A549 (cell line): ENCODE measurements around the gene MARF1. TPM values are rescaled to one million over a fixed set of nuclear protein-coding genes. Genes with fewer than 3 reads are reported as not detected.

Experiments used
- ATAC-seq, 2 experiments: fragments of 200-7000 bp in 1 of 2; fragments of >200 bp in 1 of 2; cut with Nextera tagmentation in 1 of 2; cut with Tn5 transposase in 1 of 2; 3 replicates each; pipeline versions ENCODE4 v1.8.0 to v1.9.1; 2018 to 2020; ENCODE audit warnings: mild to moderate bottlenecking in 1 of 2, moderate library complexity in 1 of 2
- CTCF ChIA-PET: fragments of 300-600 bp; sonication (Branson Sonifier 250); formaldehyde crosslinking; extraction: SDS; loops from one replicate; lab custom pipeline; 2021; ENCODE audit warnings: antibody characterized with exemption, inconsistent platforms; lab: Yijun Ruan, JAX
- POLR2A ChIA-PET: fragments of 350-600 bp; formaldehyde crosslinking; extraction: SDS; loops from one replicate; lab custom pipeline; 2021; ENCODE audit warnings: antibody characterized with exemption, inconsistent platforms; lab: Yijun Ruan, JAX
- DNase-seq, 2 experiments: peaks; one replicate each; pipeline versions ENCODE4 v3.0.0 to v3.0.0-alpha.2; 2011 to 2016; ENCODE audit warnings: low read depth in 1 of 2, low spot score in 1 of 2
- FAIRE-seq: peaks from 2 replicates; lab custom pipeline; 2011; peaks lifted over from hg19 to GRCh38; lab: Jason Lieb, UNC
- H3K27ac ChIP-seq, 2 experiments: fragments of >200 bp; sonication (Bioruptor Twin); formaldehyde crosslinking; 3 replicates each; pipeline ENCODE4 v1.5.1; 2016 to 2017
- H3K4me1 ChIP-seq: fragments of >200 bp; sonication (Bioruptor Twin); formaldehyde crosslinking; 3 replicates; pipeline ENCODE4 v1.6.1; 2016
- H3K4me2 ChIP-seq: fragments of >200 bp; sonication (Bioruptor Twin); formaldehyde crosslinking; 3 replicates; pipeline ENCODE4 v1.6.1; 2016
- H3K4me3 ChIP-seq: fragments of >200 bp; sonication (Bioruptor Twin); formaldehyde crosslinking; 3 replicates; pipeline ENCODE4 v1.5.1; 2016
- H3K9me3 ChIP-seq: fragments of >200 bp; sonication (Bioruptor Twin); formaldehyde crosslinking; 3 replicates; pipeline ENCODE4 v1.6.1; 2016
- ATOH8 ChIP-seq: fragments of 250-450 bp; sonication (Bioruptor Pico); IDR thresholded peaks from 2 replicates; pipeline ENCODE4 v1.5.0; 2020; ENCODE audit warnings: low read depth, mild to moderate bottlenecking, moderate library complexity
- CBX2 ChIP-seq: fragments of 200-600 bp; sonication (generic); IDR thresholded peaks from 2 replicates; pipeline ENCODE4 v1.6.1; 2016; ENCODE audit warnings: low read depth, mild to moderate bottlenecking, borderline replicate concordance
- CBX8 ChIP-seq: fragments of 200-600 bp; sonication (generic); IDR thresholded peaks from 2 replicates; pipeline ENCODE4 v1.6.1; 2016
- CHD2 ChIP-seq: fragments of 150-350 bp; IDR thresholded peaks from 2 replicates; pipeline ENCODE4 v1.6.1; 2014; ENCODE audit warnings: low read length; ENCODE audit not compliant: partially characterized antibody
- CHD4 ChIP-seq: fragments of 200-600 bp; sonication (generic); IDR thresholded peaks from 2 replicates; pipeline ENCODE4 v1.6.1; 2016; ENCODE audit warnings: antibody characterized with exemption, mild to moderate bottlenecking, borderline replicate concordance
- EHF ChIP-seq: fragments of 250-450 bp; sonication (Bioruptor Pico); IDR thresholded peaks from 2 replicates; pipeline ENCODE4 v1.5.0; 2020; ENCODE audit warnings: mild to moderate bottlenecking
- EHMT2 ChIP-seq: fragments of 200-600 bp; sonication (generic); IDR thresholded peaks from 2 replicates; pipeline ENCODE4 v1.6.1; 2016; ENCODE audit warnings: antibody characterized with exemption, low read depth, mild to moderate bottlenecking, moderate library complexity
- ELK1 ChIP-seq: fragments of 150-350 bp; IDR thresholded peaks from 2 replicates; pipeline ENCODE4 v1.6.1; 2014; ENCODE audit warnings: low read depth, mild to moderate bottlenecking, low read length
- FOSL2 ChIP-seq, 2 experiments: fragments of 450-650 bp in 1 of 2; fragments of >200 bp in 1 of 2; sonication (Bioruptor Twin) in 1 of 2; formaldehyde crosslinking; IDR thresholded peaks; 2 replicates each; pipeline versions ENCODE4 v1.5.0 to v1.6.1; 2016 to 2020; ENCODE audit warnings: mild to moderate bottlenecking in 1 of 2, moderate library complexity in 1 of 2
- FOXS1 ChIP-seq: fragments of 250-450 bp; sonication (Bioruptor Pico); IDR thresholded peaks from 2 replicates; pipeline ENCODE4 v1.5.0; 2020; ENCODE audit warnings: mild to moderate bottlenecking, moderate library complexity
- GATA3 ChIP-seq: IDR thresholded peaks from 2 replicates; pipeline ENCODE4 v1.6.1; 2012; ENCODE audit warnings: borderline replicate concordance
- HOXA7 ChIP-seq: fragments of 250-450 bp; sonication (Bioruptor Pico); IDR thresholded peaks from 2 replicates; pipeline ENCODE4 v1.5.0; 2020; ENCODE audit warnings: mild to moderate bottlenecking, moderate library complexity
- HOXB5 ChIP-seq: fragments of 250-450 bp; sonication (Bioruptor Pico); IDR thresholded peaks from 2 replicates; pipeline ENCODE4 v1.5.0; 2020; ENCODE audit warnings: mild to moderate bottlenecking, moderate library complexity
- JUNB ChIP-seq: fragments of >200 bp; sonication (Bioruptor Twin); formaldehyde crosslinking; IDR thresholded peaks from 2 replicates; pipeline ENCODE4 v1.6.1; 2016
- KDM5A ChIP-seq: fragments of 200-600 bp; sonication (generic); IDR thresholded peaks from 2 replicates; pipeline ENCODE4 v1.6.1; 2016; ENCODE audit warnings: antibody characterized with exemption, mild to moderate bottlenecking
- MAFK ChIP-seq: fragments of 450-650 bp; IDR thresholded peaks from 2 replicates; pipeline ENCODE4 v1.6.1; 2014; ENCODE audit not compliant: partially characterized antibody
- MYC ChIP-seq: IDR thresholded peaks from 2 replicates; pipeline ENCODE4 v1.6.1; 2012; ENCODE audit warnings: mild to moderate bottlenecking, inconsistent platforms, low read length, improper control_type of control experiment, borderline replicate concordance
- NFE2L2 ChIP-seq: fragments of 150-350 bp; conservative IDR thresholded peaks from 2 replicates; pipeline ENCODE4 v1.6.1; 2014; ENCODE audit warnings: low read length
- NR3C1 ChIP-seq: fragments of >200 bp; sonication (Bioruptor Twin); formaldehyde crosslinking; IDR thresholded peaks from 3 replicates; pipeline ENCODE4 v1.6.1; 2017
- POLR2AphosphoS2 ChIP-seq: conservative IDR thresholded peaks from 2 replicates; pipeline ENCODE4 v1.6.1; 2012; ENCODE audit warnings: low read length, improper control_type of control experiment, inconsistent platforms
- RAD21 ChIP-seq, 2 experiments: fragments of >200 bp in 1 of 2; sonication (Bioruptor Twin) in 1 of 2; formaldehyde crosslinking in 1 of 2; IDR thresholded peaks in 1 of 2; conservative IDR thresholded peaks in 1 of 2; 2 replicates in 1 of 2; 3 replicates in 1 of 2; pipeline ENCODE4 v1.6.1; 2012 to 2018; ENCODE audit warnings: inconsistent platforms in 1 of 2
- ZFP36 ChIP-seq: fragments of 450-650 bp; IDR thresholded peaks from 2 replicates; pipeline ENCODE4 v1.6.1; 2014; ENCODE audit warnings: borderline replicate concordance; ENCODE audit not compliant: partially characterized antibody
- ZSCAN20 ChIP-seq: fragments of 250-450 bp; sonication (Bioruptor Pico); IDR thresholded peaks from 2 replicates; pipeline ENCODE4 v1.8.0; 2022; ENCODE audit warnings: mild to moderate bottlenecking, moderate library complexity
- WGBS: methylation state at CpG from one replicate; pipeline ENCODE4 v1.1.6; 2017; ENCODE audit errors: missing lambda C conversion rate; 5-methylcytosine and 5-hydroxymethylcytosine counted together
- polyA plus RNA-seq, 4 experiments: library from polyadenylated mRNA; depleted of rRNA in 3 of 4; stranded (reverse); fragments of >200 nt; fragmentation: RNase III in 1 of 4; extraction: RNeasy Plus Mini Kit Qiagen cat#74134 plus additional on column Dnase treatment in 1 of 4; gene quantifications; 2 replicates in 3 of 4; 3 replicates in 1 of 4; pipeline ENCODE4 v1.2.3, GENCODE V29; 2011 to 2017
- TF ChIP-seq, protein P1 (sequence below): fragments of 450-650 bp; IDR thresholded peaks from 2 replicates; pipeline ENCODE4 v1.6.1; 2014; ENCODE audit warnings: antibody characterized with exemption
- TF ChIP-seq, protein P2 (sequence below): fragments of >200 bp; sonication (Bioruptor Twin); formaldehyde crosslinking; IDR thresholded peaks from 2 replicates; pipeline ENCODE4 v1.6.1; 2016

The MARF1 gene
- polyA plus RNA-seq, 2 of the 4 experiments (the other 2 are of a cell fraction): 11.6 to 28.2 TPM

DNA sequence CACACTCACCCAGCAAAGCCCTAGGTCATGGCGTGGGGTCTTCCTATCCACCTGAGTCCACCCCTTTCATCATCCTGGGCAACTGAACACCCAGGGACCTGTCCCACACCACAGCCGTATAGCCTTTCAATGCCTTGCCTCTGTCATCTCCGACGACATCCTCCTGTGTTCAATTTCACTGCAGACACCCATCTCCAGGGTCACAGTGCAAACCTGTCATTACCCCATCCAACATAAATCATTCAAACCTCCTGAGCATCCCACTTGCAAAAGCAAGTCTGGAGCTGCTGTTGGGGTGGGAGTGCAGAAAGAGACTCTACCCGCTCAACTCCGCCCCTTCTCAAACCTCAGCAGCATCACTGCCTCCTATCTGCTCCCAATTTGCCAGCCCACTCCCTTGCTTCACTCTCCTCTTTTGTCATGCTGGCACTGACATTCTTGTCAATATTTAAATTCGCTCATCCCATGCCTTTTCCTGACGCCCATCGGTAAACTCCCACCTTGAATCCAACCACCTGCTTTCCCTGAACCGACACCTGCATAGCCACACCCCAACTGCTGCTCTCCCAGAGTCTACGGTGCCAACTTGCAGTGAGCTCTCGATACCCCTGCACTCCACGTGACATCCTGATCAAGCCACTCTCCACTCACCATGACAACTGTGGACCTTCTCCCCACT lies 37.0 kb downstream of the MARF1 start:
- Histone ChIP-seq H3K4me3 (no peak overlapping the region), H3K27ac (no peak overlapping the region), H3K4me1 (no peaks in the 10 kb centered on the region), H3K9me3 (no peaks in the 10 kb centered on the region), H3K4me2 (no peak overlapping the region)
- ChIA-PET POLR2A (no interaction called here), CTCF (interaction anchor here (2.5 kb wide), 1 partner anchor 55 kb away, joined by 6 read pairs; no protein-coding TSS in a partner anchor)
- FAIRE-seq (no peak), DNase-seq (no peak), ATAC-seq (no peak)
- TF ChIP-seq, protein P1, sequence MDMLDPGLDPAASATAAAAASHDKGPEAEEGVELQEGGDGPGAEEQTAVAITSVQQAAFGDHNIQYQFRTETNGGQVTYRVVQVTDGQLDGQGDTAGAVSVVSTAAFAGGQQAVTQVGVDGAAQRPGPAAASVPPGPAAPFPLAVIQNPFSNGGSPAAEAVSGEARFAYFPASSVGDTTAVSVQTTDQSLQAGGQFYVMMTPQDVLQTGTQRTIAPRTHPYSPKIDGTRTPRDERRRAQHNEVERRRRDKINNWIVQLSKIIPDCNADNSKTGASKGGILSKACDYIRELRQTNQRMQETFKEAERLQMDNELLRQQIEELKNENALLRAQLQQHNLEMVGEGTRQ: no peak
- no peak for TF ChIP-seq CHD4
- no peak for TF ChIP-seq ZFP36
- 94% methylated on average over 13 of the region's 13 CpGs for WGBS

GRCh38 chr16:15604460-15605440 lies 38.2 kb downstream of the MARF1 start:
- Histone ChIP-seq H3K4me3 (no peak overlapping the region), H3K9me3 (no peaks in the 10 kb centered on the region), H3K4me2 (no peak overlapping the region), H3K4me1 (no peaks in the 10 kb centered on the region), H3K27ac (no peak overlapping the region; a peak in 1 of 6 replicates)
- ATAC-seq: no peak
- CTCF ChIA-PET: interaction anchor here (2.5 kb wide), 1 partner anchor 54 kb away, joined by 6 read pairs; no protein-coding TSS in a partner anchor
- FAIRE-seq: no peak
- TF ChIP-seq POLR2AphosphoS2 (no peak), HOXB5 (CRISPR knock-in tag) (no peak), FOSL2 (IDR thresholded peaks at IDR 0.05) (no peak), FOSL2 (CRISPR knock-in tag; IDR thresholded peaks at IDR 0.05) (no peak), CBX2 (no peak), CHD2 (no peak), RAD21 (conservative IDR thresholded peaks at IDR 0.05 in 1 of 2, IDR thresholded peaks at IDR 0.05 in 1 of 2) (no peak), MYC (no peak), HOXA7 (CRISPR knock-in tag) (no peak)
- WGBS: 95% methylated on average over 13 of the region's 14 CpGs
- no peak for DNase-seq
- POLR2A ChIA-PET: no interaction called here

DNA sequence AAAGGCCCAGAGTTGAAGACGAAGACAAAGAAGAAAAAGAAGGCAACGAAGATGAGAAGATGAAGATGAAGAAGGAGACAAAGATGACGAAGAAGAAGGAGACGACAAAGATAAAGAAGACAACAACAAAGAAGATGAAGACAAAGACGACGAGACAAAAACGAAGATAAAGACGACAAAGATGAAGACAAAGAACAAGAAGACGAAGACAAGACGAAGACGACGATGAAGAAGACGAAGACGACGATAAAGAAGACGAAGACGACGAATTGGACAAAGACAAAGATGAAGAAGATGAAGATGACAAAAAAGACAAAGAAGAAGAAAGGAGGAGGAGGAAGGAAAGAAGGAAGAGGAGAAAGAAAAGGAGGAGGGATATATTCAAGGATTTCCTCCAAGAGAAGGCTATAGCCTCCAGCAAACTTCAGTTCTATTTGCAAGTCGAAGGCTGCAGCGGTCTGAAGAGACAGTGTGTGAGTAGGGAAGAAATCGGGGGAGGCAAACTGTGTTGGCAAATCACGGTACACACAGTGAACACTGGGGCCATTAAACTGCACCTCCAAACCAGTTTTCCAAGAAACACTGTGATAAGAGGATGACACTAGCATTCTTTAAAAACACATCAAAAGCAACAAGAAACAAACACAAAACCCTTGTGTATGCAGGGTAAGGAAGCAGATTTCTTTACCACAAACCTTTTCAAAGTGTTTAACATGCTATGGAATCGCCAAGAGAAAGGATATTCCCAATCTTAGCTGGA lies 40.5 kb downstream of the MARF1 start:
- no peak for ATAC-seq
- no peak for TF ChIP-seq FOXS1 (CRISPR knock-in tag)
- no peak for TF ChIP-seq FOSL2 (IDR thresholded peaks at IDR 0.05)
- no peak for TF ChIP-seq FOSL2 (CRISPR knock-in tag; IDR thresholded peaks at IDR 0.05)
- TF ChIP-seq ELK1: no peak
- TF ChIP-seq MAFK: no peak
- TF ChIP-seq ZFP36: no peak
- no peak for TF ChIP-seq CHD2
- no peak for TF ChIP-seq NFE2L2
- no peak for TF ChIP-seq ZSCAN20 (CRISPR knock-in tag)
- TF ChIP-seq GATA3: no peak
- no peak for TF ChIP-seq CBX8
- no peak for TF ChIP-seq KDM5A
- TF ChIP-seq EHF: no peak
- no peak for TF ChIP-seq EHMT2
- no peak for TF ChIP-seq HOXA7 (CRISPR knock-in tag)
- no peak for TF ChIP-seq ATOH8 (CRISPR knock-in tag)
- no peak for TF ChIP-seq CHD4
- TF ChIP-seq, protein P2, sequence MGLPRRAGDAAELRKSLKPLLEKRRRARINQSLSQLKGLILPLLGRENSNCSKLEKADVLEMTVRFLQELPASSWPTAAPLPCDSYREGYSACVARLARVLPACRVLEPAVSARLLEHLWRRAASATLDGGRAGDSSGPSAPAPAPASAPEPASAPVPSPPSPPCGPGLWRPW: no peak
- no peak for TF ChIP-seq JUNB
- TF ChIP-seq NR3C1: no peak
- no peak for TF ChIP-seq CBX2
- TF ChIP-seq, all 56 proteins: peak for 0
- CTCF ChIA-PET: no interaction called here
- Histone ChIP-seq H3K4me1 (no peaks in the 10 kb centered on the region), H3K27ac (no peak overlapping the region), H3K4me2 (no peak overlapping the region), H3K4me3 (no peak overlapping the region), H3K9me3 (no peaks in the 10 kb centered on the region)
- POLR2A ChIA-PET: no interaction called here
- DNase-seq (no peak), FAIRE-seq (no peak)
- 92% methylated on average over 23 of the region's 23 CpGs for WGBS
